ENCODE measurements around the gene RFX7. TPM values are rescaled to one million over a fixed set of nuclear protein-coding genes. Genes with fewer than 3 reads are reported as not detected.
"Not testable (repeated sequence)": the region's sequence is repeated elsewhere in the genome, so short reads cannot be mapped to it uniquely, and the experiment has no call there.

RFX7 gene
- total RNA-seq, 1 experiment from 2014 or later: 18.1 TPM

DNA sequence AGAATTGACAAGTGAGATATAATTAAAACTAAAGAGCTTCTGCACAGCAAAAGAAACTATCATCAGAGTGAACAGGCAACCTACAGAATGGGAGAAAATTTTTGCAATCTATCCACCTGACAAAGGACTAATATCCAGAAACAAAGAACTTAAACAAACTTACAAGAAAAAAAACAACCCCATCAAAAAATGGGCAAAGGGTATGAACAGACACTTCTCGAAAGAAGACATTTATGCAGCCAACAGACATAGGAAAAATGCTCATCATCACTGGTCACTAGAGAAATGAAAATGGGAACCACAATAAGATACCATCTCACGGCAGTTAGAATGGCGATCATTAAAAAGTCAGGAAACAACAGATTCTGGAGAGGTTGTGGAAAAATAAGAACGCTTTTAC, 88.9 kb downstream of the RFX7 start:
- not testable (repeated sequence) for ATAC-seq; BruUV-seq (replicated peaks)

DNA sequence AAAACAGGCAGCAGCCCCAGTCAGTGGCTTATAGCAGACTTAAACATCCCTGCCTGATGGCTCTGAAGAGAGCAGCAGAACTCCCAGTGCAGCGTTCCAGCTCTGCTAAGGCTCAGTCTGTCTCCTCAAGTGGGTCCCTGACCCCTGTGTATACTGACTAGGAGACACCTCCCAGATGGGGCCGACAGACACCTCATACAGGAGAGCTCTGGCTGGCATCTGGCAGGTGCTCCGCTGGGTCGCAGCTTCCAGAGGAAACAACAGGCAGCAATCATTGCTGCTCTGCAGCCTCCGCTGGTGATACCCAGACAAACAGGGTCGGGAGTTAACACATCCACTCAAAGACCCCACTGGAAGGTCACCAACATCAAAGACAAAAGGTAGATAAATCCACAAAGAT, 93.5 kb downstream of the RFX7 start:
- ChIA-PET RAD21 (ENCODE audit: low non-redundant PET in 1 of 2, low total read pairs in 2 of 2, uncharacterized antibody in 2 of 2, unreplicated experiment in 2 of 2) (no interaction called here), POLR2A (no interaction called here), CTCF (no interaction called here)
- ATAC-seq: no peak
- Histone ChIP-seq H2AFZ (ENCODE audit: low read depth, low read length, poor library complexity, severe bottlenecking) (no peak overlapping the region), H3K4me1 (ENCODE audit: control insufficient read depth in 1 of 2, insufficient read depth in 2 of 2, low read length in 2 of 2) (peaks cover 0 to 8% of the 10 kb centered on the region in 2 experiments; a peak in 1 of 4 replicates), H3K79me2 (ENCODE audit: insufficient read depth, low read length) (peaks cover 14% of the 10 kb centered on the region), H4K20me1 (ENCODE audit: insufficient read depth) (no peaks in the 10 kb centered on the region), H3K9me3 (ENCODE audit: control insufficient read depth in 1 of 2, insufficient read depth in 1 of 2, low read depth in 1 of 2, low read length in 2 of 2) (no peaks in the 10 kb centered on the region; a peak in 1 of 4 replicates), H3K27ac (ENCODE audit: low read depth, low read length) (no peak overlapping the region), H3K9me2 (ENCODE audit: insufficient read depth) (no peaks in the 10 kb centered on the region), H3K27me3 (ENCODE audit: insufficient read depth, low read length) (no peaks in the 10 kb centered on the region), H3K4me3 (replicated peaks in 1 of 2; ENCODE audit: low read depth in 1 of 2, low read length in 2 of 2) (no peak overlapping the region), H3K4me2 (ENCODE audit: low read length) (no peak overlapping the region), H3K36me3 (ENCODE audit: control insufficient read depth in 1 of 2, insufficient read depth in 2 of 2, low read length in 2 of 2) (0 out of 4 replicates have a peak, but pooled peaks cover 0 to 3% of the 10 kb centered on the region in 2 experiments), H3K9ac (ENCODE audit: low read length) (no peak overlapping the region)
- TF ChIP-seq JUND (IDR thresholded peaks at IDR 0.05) (no peak), SIN3A (IDR thresholded peaks at IDR 0.05; ENCODE audit: low read depth) (no peak), EGR1 (IDR thresholded peaks at IDR 0.05; ENCODE audit: low read depth) (no peak), POLR2AphosphoS5 (IDR thresholded peaks at IDR 0.05; ENCODE audit: low read depth, low read length) (no peak), ZNF274 (IDR thresholded peaks at IDR 0.05; ENCODE audit: low read depth, low read length) (no peak), TCF7L2 (IDR thresholded peaks at IDR 0.05; ENCODE audit: borderline replicate concordance, extremely low read depth, insufficient read depth, insufficient read length) (no peak)
- TF ChIP-seq, protein P1, sequence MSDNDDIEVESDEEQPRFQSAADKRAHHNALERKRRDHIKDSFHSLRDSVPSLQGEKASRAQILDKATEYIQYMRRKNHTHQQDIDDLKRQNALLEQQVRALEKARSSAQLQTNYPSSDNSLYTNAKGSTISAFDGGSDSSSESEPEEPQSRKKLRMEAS (IDR thresholded peaks at IDR 0.05): no peak
- TF ChIP-seq, protein P2, sequence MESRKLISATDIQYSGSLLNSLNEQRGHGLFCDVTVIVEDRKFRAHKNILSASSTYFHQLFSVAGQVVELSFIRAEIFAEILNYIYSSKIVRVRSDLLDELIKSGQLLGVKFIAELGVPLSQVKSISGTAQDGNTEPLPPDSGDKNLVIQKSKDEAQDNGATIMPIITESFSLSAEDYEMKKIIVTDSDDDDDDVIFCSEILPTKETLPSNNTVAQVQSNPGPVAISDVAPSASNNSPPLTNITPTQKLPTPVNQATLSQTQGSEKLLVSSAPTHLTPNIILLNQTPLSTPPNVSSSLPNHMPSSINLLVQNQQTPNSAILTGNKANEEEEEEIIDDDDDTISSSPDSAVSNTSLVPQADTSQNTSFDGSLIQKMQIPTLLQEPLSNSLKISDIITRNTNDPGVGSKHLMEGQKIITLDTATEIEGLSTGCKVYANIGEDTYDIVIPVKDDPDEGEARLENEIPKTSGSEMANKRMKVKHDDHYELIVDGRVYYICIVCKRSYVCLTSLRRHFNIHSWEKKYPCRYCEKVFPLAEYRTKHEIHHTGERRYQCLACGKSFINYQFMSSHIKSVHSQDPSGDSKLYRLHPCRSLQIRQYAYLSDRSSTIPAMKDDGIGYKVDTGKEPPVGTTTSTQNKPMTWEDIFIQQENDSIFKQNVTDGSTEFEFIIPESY (IDR thresholded peaks at IDR 0.05; ENCODE audit: extremely low read depth, insufficient replicate concordance, low read length): no peak
- TF ChIP-seq, protein P3, sequence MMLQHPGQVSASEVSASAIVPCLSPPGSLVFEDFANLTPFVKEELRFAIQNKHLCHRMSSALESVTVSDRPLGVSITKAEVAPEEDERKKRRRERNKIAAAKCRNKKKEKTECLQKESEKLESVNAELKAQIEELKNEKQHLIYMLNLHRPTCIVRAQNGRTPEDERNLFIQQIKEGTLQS (IDR thresholded peaks at IDR 0.05): no peak
- intact Hi-C loops (cut with micrococcal nuclease): no loop called here
- DNase-seq (ENCODE audit: low read depth, low spot score): no peak
- no TSS peak for BruUV-seq (replicated peaks)

More for the DNA sequence above, 88.9 kb downstream of the RFX7 start:
- H3K9me2 ChIP-seq (ENCODE audit: insufficient read depth); H3K4me3 ChIP-seq (replicated peaks in 1 of 2; ENCODE audit: low read depth in 1 of 2, low read length in 2 of 2); H3K36me3 ChIP-seq (ENCODE audit: control insufficient read depth in 1 of 2, insufficient read depth in 2 of 2, low read length in 2 of 2); intact Hi-C loops (cut with micrococcal nuclease); CTCF ChIA-PET; POLR2A ChIA-PET; H4K20me1 ChIP-seq (ENCODE audit: insufficient read depth); H2AFZ ChIP-seq (ENCODE audit: low read depth, low read length, poor library complexity, severe bottlenecking); H3K4me2 ChIP-seq (ENCODE audit: low read length); H3K9ac ChIP-seq (ENCODE audit: low read length); H3K9me3 ChIP-seq (ENCODE audit: control insufficient read depth in 1 of 2, insufficient read depth in 1 of 2, low read depth in 1 of 2, low read length in 2 of 2); RAD21 ChIA-PET (ENCODE audit: low non-redundant PET in 1 of 2, low total read pairs in 2 of 2, uncharacterized antibody in 2 of 2, unreplicated experiment in 2 of 2); H3K27me3 ChIP-seq (ENCODE audit: insufficient read depth, low read length); H3K27ac ChIP-seq (ENCODE audit: low read depth, low read length); H3K4me1 ChIP-seq (ENCODE audit: control insufficient read depth in 1 of 2, insufficient read depth in 2 of 2, low read length in 2 of 2); DNase-seq (ENCODE audit: low read depth, low spot score): not testable (repeated sequence)
- H3K79me2 ChIP-seq (ENCODE audit: insufficient read depth, low read length): peaks cover 26% of the 10 kb centered on the region; the same call in 1 of the 2 replicates
